ENCODE results near the gene ZP2.
"Not testable (repeated sequence)": the region's sequence is repeated elsewhere in the genome, so short reads cannot be mapped to it uniquely, and the experiment has no call there.

Gene ZP2

DNA sequence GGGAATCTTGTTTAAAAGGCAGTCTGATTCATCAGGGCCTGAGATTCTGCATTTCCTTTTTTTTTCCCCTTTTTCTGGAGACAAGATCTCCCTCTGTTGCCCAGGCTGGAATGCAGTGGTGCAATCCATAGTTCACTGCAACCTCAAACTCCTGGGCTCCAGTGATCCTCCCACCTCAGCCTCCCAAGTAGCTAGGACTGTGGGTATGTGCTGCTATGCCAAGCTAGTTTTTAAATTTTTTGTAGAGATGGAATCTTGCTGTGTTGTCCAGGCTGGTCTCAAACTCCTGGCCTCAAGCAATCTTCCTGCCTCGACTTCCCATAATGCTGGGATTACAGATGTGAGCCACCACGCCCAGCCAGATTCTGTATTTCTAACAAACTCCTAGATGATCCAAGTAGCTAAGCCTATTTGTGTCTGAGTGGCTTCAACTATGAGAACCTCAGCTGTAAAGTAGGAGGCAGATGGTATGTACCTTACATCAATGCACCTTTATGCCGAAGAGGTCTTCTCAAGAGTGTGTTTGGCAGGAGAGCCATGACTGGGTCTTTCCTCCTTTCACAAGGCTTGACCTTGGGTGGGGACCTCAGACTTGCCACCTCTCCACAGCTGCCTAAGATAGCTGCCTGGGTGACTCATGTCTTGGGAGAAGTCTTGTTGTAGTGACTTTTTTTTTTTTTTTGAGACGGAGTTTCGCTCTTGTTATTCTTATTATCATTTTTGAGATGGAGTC is 42.0 kb downstream of the ZP2 start:
- peaks cover 66% of the 10 kb centered on the region for H3K36me3 Mint-ChIP-seq
- H3K4me1 Mint-ChIP-seq: no peaks in the 10 kb centered on the region
- no peaks in the 10 kb centered on the region for H3K9me3 Mint-ChIP-seq
- DNase-seq (ENCODE audit: low spot score in 2 of 2): no peak
- ATAC-seq: no peak
- H3K27ac Mint-ChIP-seq: no peak overlapping the region
- H3K4me3 Mint-ChIP-seq: no peak overlapping the region

DNA sequence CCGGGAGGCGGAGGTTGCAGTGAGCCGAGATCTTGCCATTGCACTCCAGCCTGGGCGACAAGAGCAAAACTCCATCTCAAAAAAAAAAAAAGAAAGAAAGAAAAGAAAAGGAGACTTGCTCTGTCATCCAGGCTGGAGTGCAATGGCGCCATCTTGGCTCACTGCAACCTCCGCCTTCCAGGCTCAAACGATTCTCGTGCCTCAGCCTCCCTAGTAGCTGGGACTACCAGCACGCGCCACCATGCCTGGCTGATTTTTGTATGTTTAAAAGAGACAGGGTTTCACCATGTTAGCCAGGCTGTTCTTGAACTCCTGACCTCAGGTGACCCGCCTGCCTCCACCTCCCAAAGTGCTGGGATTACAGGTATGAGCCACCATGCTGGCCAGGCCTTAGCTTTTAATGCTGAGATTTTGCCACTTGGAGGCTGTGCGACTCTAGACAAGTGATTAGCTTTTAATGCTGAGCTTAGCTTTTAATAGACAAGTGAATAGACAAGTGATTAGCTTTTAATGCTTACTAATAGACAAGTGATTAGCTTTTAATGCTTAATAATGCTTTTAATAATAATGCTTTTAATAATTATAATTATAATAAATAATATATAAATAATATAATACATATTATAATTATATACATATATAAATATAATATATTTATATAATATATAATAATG is 43.3 kb downstream of the ZP2 start:
- Mint-ChIP-seq H3K4me1 (no peaks in the 10 kb centered on the region), H3K9me3 (no peaks in the 10 kb centered on the region), H3K27ac (no peak overlapping the region), H3K36me3 (peaks cover 53% of the 10 kb centered on the region), H3K4me3 (no peak overlapping the region)
- DNase-seq (ENCODE audit: low spot score in 2 of 2): peak in 1 of 2 donors; percentile 52
- no peak for ATAC-seq

DNA sequence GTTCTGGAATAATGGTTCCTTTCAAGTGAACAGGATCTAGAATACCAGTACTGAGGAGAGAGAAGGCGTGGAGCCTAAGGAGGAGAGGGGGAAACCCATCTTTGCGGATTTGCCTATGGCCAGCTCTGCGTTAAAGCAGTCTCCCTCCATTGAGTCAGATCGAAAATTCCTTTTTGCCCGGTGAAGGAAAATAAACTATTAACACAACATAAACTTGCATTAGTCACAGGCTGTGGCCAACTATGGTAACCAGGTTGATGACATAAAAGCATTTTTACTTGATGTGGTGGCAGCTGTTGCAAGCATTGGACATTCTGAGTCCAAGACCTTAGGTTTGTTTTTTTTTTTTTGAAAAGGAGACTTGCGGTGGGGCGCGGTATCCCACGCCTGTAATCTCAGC is 44.0 kb downstream of the ZP2 start:
- ATAC-seq: no peak
- Mint-ChIP-seq H3K9me3 (no peaks in the 10 kb centered on the region), H3K27ac (no peak overlapping the region), H3K4me1 (no peaks in the 10 kb centered on the region), H3K36me3 (peaks cover 46% of the 10 kb centered on the region), H3K4me3 (no peak overlapping the region)
- DNase-seq (ENCODE audit: low spot score in 2 of 2): no peak

DNA sequence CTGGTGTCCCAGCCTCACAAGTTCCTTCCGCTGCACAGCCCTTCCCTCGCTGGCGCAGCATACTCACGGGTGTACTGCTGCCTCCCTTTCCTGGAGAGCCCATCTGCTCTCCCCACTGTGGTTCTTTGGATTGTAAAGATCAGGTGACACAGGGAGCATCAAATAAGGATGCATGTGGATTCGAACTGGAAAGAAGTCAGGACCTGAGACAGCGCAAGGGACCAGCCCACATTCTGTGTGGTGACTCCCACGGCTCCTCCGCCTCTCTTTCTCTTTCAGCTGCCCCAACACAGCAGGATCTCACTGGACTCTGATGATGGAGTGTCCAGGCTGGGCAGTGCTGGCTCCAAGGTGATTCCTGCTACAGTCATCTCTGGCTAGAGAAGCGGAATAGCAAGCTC is 44.8 kb downstream of the ZP2 start:
- no peak for ATAC-seq
- H3K36me3 Mint-ChIP-seq: peaks cover 44% of the 10 kb centered on the region
- no peaks in the 10 kb centered on the region for H3K4me1 Mint-ChIP-seq
- H3K4me3 Mint-ChIP-seq: no peak overlapping the region
- DNase-seq (ENCODE audit: low spot score in 2 of 2): no peak
- H3K9me3 Mint-ChIP-seq: no peaks in the 10 kb centered on the region
- no peak overlapping the region for H3K27ac Mint-ChIP-seq

DNA sequence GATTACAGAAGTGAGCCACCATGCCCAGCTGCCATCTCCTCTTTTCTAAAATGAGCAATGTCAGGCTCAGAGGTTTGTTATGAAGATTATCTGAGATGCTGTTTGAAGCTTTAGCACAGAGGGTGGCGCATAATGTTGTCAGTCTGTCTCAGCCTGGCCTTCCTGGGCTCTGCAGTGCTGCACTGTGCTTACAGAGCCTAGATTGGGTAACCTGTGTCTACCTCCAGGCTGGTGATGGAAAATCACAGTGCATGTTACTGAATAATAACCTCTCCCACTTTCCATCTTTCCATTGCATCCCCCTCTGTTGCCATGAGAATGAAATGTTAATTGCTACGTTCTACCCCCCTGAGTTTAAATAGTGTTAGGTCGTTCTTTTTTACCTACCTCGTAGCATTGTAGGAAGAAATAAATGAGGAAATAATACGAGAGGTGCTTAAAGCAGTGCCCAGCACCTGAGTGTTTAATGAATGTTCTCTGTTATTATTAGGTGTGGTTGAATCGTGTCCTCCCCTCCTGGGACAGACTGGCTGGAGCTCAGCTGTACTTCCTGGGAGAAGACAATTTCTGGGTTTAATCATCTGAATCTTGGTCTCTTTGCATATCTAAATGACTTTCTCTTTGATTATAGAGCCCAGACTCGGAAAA is 46.7 kb downstream of the ZP2 start:
- no peak for ATAC-seq
- Mint-ChIP-seq H3K4me1 (peaks cover under 1% of the 10 kb centered on the region), H3K9me3 (no peaks in the 10 kb centered on the region), H3K4me3 (no peak overlapping the region), H3K36me3 (peaks cover 44% of the 10 kb centered on the region), H3K27ac (no peak overlapping the region)
- DNase-seq (ENCODE audit: low spot score in 2 of 2): no peak

DNA sequence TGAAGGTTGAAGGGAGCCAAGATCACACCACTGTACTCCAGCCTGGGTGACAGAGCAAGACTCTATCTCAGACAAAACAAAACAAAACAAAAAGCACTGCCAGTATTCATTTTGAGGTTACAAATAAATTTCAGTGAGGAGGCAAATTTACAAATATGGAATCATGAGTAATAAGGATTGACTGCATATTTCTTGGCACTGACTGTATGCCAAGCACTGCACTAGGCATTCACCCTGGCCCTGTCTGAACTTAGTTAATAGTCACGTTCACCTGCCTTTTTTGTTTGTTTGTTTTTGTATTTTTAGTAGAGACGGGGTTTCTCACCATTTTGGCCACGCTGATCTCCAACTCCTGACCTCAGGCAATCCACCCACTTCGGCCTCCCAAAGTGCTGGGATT is 47.8 kb downstream of the ZP2 start:
- Mint-ChIP-seq H3K36me3 (peaks cover 44% of the 10 kb centered on the region), H3K4me3 (no peak overlapping the region), H3K27ac (no peak overlapping the region), H3K9me3 (no peaks in the 10 kb centered on the region), H3K4me1 (peaks cover 10% of the 10 kb centered on the region)
- ATAC-seq (no peak), DNase-seq (ENCODE audit: low spot score in 2 of 2) (no peak)

DNA sequence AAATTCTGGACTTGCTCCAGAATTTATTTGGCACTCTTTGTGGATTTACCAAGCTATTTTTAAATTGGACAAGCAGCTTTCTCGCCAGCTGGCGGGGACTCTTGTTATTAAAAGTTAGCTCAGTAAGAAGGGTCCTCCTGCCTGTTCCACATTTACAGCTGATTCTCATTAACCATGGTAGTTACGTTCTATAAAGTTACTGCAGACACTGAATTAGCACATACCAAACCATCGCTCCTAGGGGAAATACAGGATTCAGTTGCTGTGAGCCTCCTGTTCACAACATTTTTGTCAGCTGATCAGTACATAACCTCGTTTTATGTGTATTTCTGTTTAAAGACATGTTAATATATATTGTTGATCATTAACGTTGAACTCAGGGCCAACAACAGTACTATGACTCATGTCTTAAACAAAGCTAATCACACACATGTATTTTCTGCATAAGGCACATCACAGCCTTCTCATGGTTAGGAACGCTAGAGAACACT is 48.7 kb downstream of the ZP2 start:
- no peak overlapping the region for H3K4me3 Mint-ChIP-seq
- ATAC-seq (no peak), DNase-seq (ENCODE audit: low spot score in 2 of 2) (no peak)
- H3K9me3 Mint-ChIP-seq: no peaks in the 10 kb centered on the region
- peaks cover 10% of the 10 kb centered on the region for H3K4me1 Mint-ChIP-seq
- no peak overlapping the region for H3K27ac Mint-ChIP-seq
- H3K36me3 Mint-ChIP-seq: peaks cover 39% of the 10 kb centered on the region

DNA sequence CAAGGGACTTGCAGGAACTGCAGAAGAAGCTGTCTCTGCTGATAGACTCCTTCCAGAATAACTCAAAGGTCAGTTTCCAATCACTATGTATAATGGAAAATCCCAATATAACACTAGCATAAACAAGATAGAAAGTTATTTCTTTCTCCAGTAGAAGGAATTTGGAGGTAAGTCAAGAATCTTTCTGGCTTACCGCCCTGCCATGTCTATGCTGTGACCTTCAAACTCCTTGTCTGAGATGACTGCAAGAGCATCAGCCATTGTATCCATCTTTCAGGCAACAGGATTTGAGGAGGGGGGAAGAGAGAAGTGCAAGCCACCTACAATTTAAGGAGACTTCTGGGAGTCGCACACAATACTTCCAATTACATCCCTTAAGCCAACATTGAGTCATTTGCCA is 50.2 kb downstream of the ZP2 start:
- ATAC-seq: no peak
- peaks cover 10% of the 10 kb centered on the region for H3K4me1 Mint-ChIP-seq
- H3K36me3 Mint-ChIP-seq: peaks cover 26% of the 10 kb centered on the region
- H3K4me3 Mint-ChIP-seq: no peak overlapping the region
- H3K9me3 Mint-ChIP-seq: no peaks in the 10 kb centered on the region
- H3K27ac Mint-ChIP-seq: no peak overlapping the region
- no peak for DNase-seq (ENCODE audit: low spot score in 2 of 2)

DNA sequence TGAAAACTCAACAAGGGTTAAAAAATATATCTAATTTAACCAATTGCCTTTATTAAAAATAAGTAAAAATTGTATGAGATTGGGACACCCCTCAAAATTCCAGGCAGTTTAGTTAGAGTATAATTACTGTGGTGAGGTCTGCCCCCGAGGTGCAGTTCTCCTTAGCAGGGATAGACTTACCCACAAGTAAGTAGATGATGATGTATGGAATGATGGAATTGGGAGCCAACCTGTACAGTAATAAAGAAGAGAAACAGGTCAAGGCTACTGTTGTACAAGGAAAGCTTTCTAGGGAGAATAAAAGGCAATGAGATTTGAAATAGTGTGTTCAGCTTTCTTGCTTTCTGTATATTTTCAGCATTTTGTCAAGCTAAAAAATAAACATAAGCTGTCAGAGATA is 51.1 kb downstream of the ZP2 start:
- no peak overlapping the region for H3K27ac Mint-ChIP-seq
- ATAC-seq (no peak), DNase-seq (ENCODE audit: low spot score in 2 of 2) (no peak)
- H3K9me3 Mint-ChIP-seq: no peaks in the 10 kb centered on the region
- H3K4me3 Mint-ChIP-seq: no peak overlapping the region
- peaks cover 10% of the 10 kb centered on the region for H3K4me1 Mint-ChIP-seq
- peaks cover 20% of the 10 kb centered on the region for H3K36me3 Mint-ChIP-seq

DNA sequence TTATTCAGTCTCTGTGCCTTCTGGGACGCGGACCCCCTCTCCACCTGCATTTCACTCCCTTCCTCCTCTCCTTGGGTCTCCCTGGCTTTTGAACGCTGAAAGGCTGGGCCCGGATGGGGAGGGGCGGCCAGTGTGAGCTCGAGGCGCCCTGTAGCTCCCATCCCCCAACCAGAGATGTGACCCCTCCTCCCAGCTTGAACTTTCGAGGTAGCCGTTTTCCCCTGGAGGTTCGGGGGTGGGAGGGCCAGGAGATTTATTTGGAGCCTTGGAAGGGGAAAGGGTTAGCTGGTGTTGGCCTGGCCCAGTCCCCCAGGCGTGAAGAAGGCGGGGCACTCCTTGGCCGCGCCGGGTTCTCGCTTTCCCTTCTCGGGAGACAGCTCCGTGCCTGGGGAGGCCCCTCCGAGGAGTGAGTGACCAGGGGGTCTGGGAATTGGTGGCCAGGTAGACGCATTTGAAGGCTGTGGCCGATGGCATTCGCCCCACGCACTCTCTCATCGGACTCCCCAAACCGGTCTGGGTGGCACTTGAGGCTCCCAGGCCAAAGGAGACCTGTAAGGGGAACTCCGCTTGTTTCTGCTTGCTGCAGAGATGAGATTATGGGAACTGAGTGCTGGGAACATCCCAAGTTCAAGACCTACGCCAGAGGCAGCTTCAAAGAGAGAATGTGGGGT is 52.0 kb downstream of the ZP2 start:
- ATAC-seq (no peak), DNase-seq (ENCODE audit: low spot score in 2 of 2) (no peak)
- peaks cover 13% of the 10 kb centered on the region for H3K36me3 Mint-ChIP-seq
- H3K4me1 Mint-ChIP-seq: peaks cover 10% of the 10 kb centered on the region
- peak overlapping the region; percentile 80 for H3K4me3 Mint-ChIP-seq
- no peaks in the 10 kb centered on the region for H3K9me3 Mint-ChIP-seq
- peak overlapping the region; percentile 91 for H3K27ac Mint-ChIP-seq

DNA sequence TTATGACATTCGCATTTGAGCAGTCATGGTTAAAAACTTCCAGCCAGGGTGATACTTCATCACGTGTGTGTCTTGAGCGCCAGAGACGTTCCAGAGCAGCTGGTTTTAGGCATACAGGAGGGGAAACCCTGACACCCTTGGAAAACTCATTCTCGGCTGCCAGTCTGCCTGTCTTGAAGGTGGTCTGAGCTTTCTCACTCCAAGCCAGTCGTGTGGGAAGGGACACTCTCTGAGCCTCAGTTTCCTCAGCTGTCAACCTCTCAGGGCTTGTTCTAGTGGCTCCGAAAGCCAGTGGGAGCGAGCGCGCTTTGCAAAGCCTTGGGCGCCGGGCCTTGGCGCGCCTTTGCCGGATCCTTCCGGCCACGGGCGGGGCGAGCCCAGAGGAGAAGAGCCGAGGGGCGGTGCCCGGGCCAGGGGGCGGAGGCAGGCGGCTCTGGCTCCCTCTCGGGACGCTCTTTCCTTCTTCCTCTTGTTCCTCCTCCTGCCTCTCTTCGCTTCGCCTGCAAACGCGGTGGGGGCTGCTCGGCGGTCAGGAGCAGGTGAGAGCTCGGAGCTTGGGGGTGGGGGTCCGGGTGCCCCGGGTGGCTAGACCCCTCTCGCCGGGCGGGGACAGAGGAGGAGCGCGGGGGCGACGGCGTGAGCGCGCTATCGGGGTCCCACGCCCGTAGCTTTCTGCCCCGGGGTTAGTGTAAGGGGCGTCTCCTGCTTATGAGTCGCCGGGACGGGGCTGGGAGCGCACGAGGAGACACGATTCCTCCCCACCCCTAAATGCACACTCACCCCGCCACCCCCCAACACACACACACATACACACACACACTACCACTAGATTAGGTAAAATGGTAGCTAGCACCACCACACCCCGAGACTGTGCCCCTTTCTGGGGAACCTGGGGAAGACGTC is 52.9 kb downstream of the ZP2 start, which contains the start of gene LDAF1:
Gene LDAF1 (plus strand): TSS at position 467 of the 903 bp plus-strand sequence. CDS start 2,509 bp downstream, outside the sequence.
- peak within 1 kb of the TSS; percentile 80 for H3K4me3 Mint-ChIP-seq
- DNase-seq (ENCODE audit: low spot score in 2 of 2) (peak; percentile 74 to 84), ATAC-seq (peak; percentile 98)
- peaks cover 10% of the 10 kb centered on the region for H3K4me1 Mint-ChIP-seq
- H3K9me3 Mint-ChIP-seq: no peaks in the 10 kb centered on the region
- H3K36me3 Mint-ChIP-seq: peaks cover 13% of the 10 kb centered on the region
- peak within 1 kb of the TSS; percentile 91 for H3K27ac Mint-ChIP-seq

DNA sequence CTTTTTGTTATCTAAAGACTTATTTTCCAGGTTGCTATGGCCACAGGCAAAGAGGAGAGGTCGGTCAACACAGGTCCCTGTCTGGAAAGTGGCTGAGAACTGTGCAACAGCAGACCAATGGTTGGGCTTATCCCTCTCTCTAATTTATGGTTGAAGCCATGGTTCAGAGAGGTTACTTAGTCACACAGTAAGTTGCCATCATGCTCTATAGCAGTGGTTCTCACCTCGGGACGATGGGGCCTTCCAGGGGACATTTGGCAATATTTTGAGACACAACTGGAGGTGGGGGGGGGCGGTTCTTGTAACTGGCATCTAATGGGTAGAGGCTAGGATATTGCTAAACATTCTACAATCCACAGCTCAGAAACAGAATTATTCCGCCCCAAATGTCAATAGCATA is 53.7 kb downstream of the ZP2 start:
- Mint-ChIP-seq H3K4me3 (peak overlapping the region; percentile 80), H3K9me3 (no peaks in the 10 kb centered on the region), H3K36me3 (peaks cover 13% of the 10 kb centered on the region), H3K4me1 (peaks cover 10% of the 10 kb centered on the region), H3K27ac (peak overlapping the region; percentile 91)
- no peak for ATAC-seq
- no peak for DNase-seq (ENCODE audit: low spot score in 2 of 2)

DNA sequence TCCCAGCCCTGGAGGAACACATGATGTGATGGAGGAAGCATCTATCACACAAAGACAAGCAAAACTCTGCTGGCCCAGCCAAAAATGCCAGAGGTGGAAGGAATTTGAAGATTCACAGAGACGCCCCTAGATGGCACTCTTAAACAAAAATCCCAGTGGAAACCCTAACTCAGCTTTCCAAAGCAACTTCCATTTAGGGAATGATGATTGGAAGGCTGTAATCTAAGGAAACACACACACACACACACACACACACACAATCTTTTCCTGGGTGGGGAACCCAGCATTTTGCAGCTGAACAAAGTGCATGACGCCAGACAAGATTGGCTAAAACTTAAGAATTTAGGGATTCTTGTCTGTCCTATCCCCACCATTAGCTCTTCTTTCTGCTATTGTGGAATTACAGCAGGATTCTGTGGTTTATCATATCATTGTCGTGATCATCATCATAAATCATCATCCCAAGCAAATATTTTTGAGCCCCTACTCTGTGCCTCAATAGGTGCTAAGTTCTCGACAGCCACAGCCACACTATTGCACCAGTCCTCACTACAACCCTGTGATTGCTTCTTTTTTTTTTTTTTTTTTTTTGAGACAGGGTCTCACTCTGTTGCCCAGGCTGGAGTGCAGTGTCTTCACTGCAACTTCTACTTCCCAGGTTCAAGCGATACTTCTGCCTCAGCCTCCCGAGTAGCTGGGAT is 54.5 kb downstream of the ZP2 start:
- DNase-seq (ENCODE audit: low spot score in 2 of 2) (no peak), ATAC-seq (no peak)
- H3K4me1 Mint-ChIP-seq: peaks cover 10% of the 10 kb centered on the region
- H3K9me3 Mint-ChIP-seq: no peaks in the 10 kb centered on the region
- H3K27ac Mint-ChIP-seq: no peak overlapping the region
- peak overlapping the region; percentile 80 for H3K4me3 Mint-ChIP-seq
- H3K36me3 Mint-ChIP-seq: peaks cover 10% of the 10 kb centered on the region

DNA sequence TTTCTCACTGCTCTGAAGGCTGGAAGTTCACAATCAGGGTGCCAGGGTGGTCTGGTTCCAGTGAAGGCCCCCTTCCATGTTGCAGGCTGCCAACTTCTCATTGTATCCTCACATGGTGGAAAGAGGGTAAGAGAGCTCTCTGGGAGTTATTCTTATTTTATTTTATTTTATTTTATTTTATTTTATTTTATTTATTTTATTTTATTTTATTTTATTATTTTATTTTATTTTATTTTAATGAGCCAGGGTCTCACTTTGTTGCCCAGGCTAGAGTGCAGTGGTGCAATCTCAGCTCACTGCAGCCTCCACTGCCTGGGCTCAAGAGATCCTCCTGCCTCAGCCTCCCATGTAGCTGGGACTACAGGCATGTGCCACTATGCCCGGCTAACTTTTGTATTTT is 55.4 kb downstream of the ZP2 start:
- not testable (repeated sequence) for ATAC-seq; H3K4me3 Mint-ChIP-seq; DNase-seq (ENCODE audit: low spot score in 2 of 2); H3K36me3 Mint-ChIP-seq; H3K27ac Mint-ChIP-seq; H3K9me3 Mint-ChIP-seq
- H3K4me1 Mint-ChIP-seq: peaks cover 10% of the 10 kb centered on the region

All from stimulated activated effector memory CD8-positive, alpha-beta T cell treated with anti-CD3 and anti-CD28 coated beads, Interleukin-12 subunit alpha, Interleukin-12 subunit beta, amount 100 ng/mL, for 72 hours (primary cell).